Left ventricle myocardium superior (tissue), 1 donor: ENCODE data around the gene NAA10. TPM values are rescaled to one million over a fixed set of nuclear protein-coding genes. Genes with fewer than 3 reads are reported as not detected.
A peak's percentile ranks its signal among the peaks of the same experiment; 100 is the strongest.

Experiments
- ATAC-seq: fragments of 200-7000 bp; cut with Tn5 transposase; one replicate; pipeline ENCODE4 v1.9.1; 2020; ENCODE audit warnings: mild to moderate bottlenecking, moderate library complexity
- DNase-seq: peaks from one replicate; pipeline ENCODE4 v3.0.0-alpha.2; 2020
- intact Hi-C: fragments of 100-400 bp; cut with micrococcal nuclease; formaldehyde crosslinking; loops from one replicate; pipeline ENCODE4 v1.11.0; 2022
- total RNA-seq: library from RNA; stranded (reverse); fragmentation: NEBNext Ultra II Directional; extraction: Animal tissue kit (Norgen Biotek cat#: 25700); gene quantifications from one replicate; pipeline ENCODE4 v1.2.1, GENCODE V29; 2021
- donor health status: DM: no; HTN: yes; CAD: no; lungs with severe emphysema.

NAA10 gene
- total RNA-seq, 1 donor from 2014 or later: 72.2 TPM

DNA sequence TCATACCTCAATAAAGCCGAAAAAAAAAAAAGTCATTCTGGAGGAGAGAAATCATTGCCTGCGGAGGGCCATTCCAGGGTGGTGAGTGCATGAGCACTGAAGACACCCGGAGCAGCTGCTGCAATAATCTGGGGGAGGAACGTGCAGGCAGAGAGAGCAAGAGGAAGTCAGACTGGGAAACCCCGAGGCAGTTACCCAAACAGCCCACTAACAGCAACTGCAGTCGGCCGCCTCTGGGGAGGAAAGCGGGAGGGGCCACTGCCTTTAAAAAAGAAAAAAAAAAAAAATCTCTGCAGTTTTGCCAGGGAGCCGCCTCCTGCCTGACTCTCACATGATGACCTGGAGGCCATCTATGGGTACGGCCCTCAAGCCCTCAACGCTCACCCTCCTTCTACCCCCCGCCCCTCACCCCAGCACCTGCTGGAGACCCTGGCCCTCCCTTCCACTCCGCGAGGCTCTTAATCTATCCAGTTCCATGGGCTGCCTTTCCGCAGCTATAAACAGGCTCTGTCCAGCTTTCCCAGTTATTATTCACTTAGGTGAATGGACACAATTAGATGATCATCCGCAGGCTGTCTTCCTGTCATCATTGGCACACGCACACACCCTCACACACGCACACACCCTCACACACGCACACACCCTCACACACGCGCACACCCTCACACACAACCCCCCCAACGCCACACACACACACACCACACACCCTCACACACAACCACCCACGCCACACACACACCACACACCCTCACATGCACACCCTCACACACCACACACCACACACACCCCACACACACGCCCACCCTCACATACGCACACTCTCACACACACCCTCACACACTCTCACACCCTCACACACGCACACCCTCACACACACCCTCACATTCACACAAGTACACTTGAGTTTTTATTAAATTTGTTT, 33.7 kb downstream of the NAA10 start:
- ATAC-seq (peak; percentile 75), DNase-seq (peak; percentile 63)
- intact Hi-C loops: no loop called here

GRCh38 chrX:153897899-153898298, 36.9 kb downstream of the NAA10 start:
- intact Hi-C loops: no loop called here
- no peak for ATAC-seq

DNA sequence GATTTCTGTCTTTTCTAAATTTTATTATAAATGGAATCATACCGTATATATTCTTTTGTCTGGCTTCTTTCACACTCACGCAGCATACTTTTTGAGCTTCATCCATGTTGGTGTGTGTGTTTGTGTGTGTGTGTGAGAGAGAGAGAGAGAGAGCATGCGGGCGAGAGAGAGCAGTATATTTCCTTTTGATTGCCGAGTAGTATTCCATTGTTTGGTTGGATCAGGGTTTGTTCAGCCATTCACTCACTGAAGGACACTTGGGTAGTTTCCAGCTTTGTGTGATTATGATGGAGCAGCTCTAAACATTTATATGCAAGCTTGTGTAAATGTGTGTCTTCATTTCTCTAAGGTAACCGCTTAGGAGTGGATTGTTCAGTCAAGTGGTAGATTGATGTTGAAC, 45.7 kb downstream of the NAA10 start:
- DNase-seq (no peak), ATAC-seq (no peak)
- intact Hi-C loops: no loop called here

More at GRCh38 chrX:153897899-153898298, 36.9 kb downstream of the NAA10 start:
- DNase-seq: no peak

DNA sequence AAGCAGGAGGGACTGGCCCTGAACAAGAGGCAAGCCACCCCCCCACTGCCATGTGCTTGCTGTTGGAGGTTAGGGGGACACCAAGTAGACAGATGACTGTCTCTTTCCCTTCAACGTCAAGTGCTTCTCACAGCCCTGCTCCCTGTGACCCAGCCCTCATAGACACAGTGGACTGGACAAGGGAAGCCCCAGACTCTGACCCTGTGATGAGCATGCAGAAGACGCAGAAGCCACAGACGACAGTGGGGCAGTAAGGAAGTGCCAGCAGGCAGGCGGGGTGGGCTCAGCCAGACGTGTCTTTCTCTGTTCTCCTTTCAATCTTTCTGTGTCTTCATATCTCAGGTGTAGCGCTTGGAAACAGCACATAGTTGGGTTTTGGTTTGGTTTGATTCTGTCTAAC, 46.5 kb downstream of the NAA10 start:
- intact Hi-C loops: no loop called here
- DNase-seq: no peak
- no peak for ATAC-seq

DNA sequence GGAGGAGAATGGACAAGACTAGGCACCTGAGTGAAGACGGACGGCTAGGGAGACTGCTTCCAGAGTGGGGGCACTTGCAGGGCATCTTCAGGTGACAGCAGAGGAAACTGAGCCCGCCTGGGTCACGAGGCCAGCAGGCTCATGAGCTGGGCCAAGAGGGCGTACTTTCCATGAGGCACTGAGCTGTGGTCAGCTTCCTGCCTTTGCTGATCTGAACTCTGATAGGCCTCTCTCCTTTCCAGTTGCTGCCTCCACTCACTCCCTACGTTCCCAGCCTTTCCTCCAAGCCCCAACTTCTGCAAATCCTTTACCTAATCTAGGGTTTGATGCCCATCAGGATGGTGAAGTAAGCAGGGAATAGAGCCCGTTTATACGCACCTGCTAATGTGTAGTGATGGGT, 47.5 kb downstream of the NAA10 start:
- DNase-seq (no peak), ATAC-seq (no peak)
- intact Hi-C loops: no loop called here

GRCh38 chrX:153886915-153887314, 47.9 kb downstream of the NAA10 start:
- intact Hi-C loops: no loop called here
- no peak for ATAC-seq
- DNase-seq: no peak

GRCh38 chrX:153885968-153886903, 48.6 kb downstream of the NAA10 start, which contains the start of gene L1CAM:
L1CAM (minus strand) TSS chrX:153886173; CDS start chrX:153875836, 10,337 bp downstream.
- DNase-seq: no peak
- ATAC-seq: peak; percentile 24
- intact Hi-C loops: no loop called here

GRCh38 chrX:153885208-153885787, 49.5 kb downstream of the NAA10 start:
- intact Hi-C loops: no loop called here
- ATAC-seq: no peak
- DNase-seq: no peak

GRCh38 chrX:153884590-153884989, 50.2 kb downstream of the NAA10 start:
- ATAC-seq (no peak), DNase-seq (no peak)
- intact Hi-C loops: no loop called here

DNA sequence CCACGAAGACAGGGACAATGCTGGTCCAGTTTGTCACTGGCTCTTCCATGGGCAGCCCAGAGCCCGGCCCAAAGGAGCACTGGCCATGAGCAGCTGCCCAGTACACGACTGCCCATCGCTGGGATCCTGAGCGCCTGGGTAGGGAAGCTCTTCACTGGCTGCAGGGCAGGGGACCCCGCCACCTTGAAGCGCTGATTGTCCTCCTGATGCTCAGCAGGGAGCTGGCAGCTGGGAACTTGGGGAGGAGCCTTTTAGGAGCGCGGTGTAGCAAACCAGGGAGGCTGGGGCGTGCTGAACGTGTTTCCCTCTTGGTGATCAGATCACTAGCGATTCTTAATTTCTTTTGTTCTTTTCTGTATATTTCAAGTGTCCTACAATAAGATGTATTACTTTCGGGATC, 50.7 kb downstream of the NAA10 start:
- ATAC-seq (no peak), DNase-seq (no peak)
- intact Hi-C loops: no loop called here

DNA sequence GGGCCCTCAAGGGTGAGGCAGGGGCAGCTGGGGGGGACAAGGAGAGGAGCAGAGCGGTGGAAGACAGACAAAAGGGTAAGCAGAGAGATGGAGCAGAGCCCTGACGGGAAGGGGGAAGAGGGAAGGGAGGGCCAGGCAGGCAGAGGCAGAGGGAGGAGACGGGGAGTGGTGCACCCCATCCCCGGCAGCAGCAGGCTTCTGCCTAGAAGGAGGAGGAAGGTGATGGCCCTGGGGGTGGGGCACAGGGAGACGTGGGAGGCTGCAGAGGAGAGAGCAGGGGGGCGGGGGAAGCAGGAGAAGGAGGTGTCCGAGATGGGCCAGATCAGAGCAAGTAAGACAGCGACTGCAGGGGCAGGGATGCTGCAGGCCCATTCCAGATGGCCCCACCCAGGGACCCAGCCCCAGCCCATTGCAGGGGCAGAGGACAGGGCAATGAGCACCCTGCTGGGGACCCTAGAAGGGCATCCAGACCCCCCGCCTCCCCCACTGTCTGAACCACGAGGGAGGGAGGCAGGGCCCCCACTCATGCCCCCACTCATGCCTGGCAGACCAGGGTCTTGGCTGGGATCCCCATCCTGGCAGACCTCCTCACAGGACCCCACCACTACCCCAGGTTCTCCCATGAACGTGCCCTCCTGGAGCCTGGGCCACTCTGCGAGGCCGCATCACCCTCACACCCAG, 51.5 kb downstream of the NAA10 start:
- ATAC-seq: no peak
- intact Hi-C loops: no loop called here
- DNase-seq: no peak

GRCh38 chrX:153882557-153882956, 52.3 kb downstream of the NAA10 start:
- ATAC-seq: no peak
- intact Hi-C loops: no loop called here

DNA sequence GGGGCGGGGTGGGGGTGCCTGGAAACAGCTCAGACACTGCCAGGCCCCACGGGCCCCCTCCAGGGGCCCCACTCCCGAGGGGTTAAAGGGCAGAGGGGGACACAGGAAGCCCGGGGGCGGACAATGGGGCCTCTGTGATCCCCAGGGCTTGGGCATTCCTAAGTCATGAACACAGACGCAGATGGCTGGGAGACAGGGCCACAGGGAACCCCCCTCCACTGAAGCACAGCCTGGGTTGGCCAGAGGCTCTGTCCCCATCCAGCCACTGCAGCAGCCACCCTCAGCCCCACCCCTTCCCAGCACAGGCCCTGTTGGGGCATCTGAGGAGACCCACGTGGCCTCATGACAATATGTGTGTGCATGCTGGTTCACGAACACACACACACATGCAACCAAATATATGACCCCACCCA, 52.7 kb downstream of the NAA10 start:
- DNase-seq: no peak
- intact Hi-C loops: no loop called here
- peak; percentile 38 for ATAC-seq

More at GRCh38 chrX:153882557-153882956, 52.3 kb downstream of the NAA10 start:
- DNase-seq: no peak

DNA sequence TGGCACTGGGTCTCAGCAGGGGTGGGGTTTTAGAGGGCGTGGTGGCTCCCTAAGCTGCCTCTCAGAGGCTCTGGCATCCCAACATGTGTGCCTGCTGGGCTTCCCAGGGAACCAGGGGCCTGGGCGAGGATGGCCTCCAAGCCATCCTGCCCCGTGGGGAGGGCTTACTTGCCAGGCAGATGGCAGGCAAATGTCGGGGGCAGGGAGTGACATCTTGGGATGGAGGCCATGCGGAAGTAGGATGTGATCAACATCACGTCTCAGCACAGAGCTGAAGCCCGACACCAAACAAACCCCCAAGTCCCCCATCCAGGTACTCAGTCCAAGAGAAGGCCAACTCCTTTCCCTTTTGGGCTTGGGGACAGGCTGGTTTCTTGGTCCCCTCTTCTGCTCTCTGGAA, 53.6 kb downstream of the NAA10 start:
- no peak for DNase-seq
- ATAC-seq: no peak
- intact Hi-C loops: no loop called here

DNA sequence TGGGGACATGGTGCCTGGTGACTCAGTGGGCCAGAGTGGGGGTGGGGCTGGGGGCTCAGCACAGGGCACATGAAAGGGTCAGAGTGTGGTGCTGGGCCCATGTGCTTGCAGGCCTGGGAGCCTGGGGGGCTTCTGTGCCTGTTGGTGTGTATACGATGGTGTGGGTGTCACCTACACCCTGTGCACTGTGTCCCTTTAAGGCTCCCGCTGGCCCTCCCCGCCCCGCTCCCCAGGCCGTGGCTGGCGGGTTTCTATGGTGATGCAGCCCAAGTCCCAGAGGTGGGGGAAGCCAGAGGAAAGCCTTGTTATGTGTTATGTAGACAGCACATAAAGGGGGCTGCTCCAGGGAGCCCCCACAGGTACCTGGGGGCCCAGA, 54.4 kb downstream of the NAA10 start:
- DNase-seq: no peak
- intact Hi-C loops: no loop called here
- no peak for ATAC-seq

GRCh38 chrX:153879741-153880439, 54.9 kb downstream of the NAA10 start:
- intact Hi-C loops: no loop called here
- DNase-seq: no peak
- ATAC-seq: no peak
